Neural progenitor cell (in vitro differentiated cells): ENCODE data around the gene RNF40.

ENCODE experiments used
- EZH2 ChIP-seq: fragments of 200-600 bp; sonication (generic); IDR thresholded peaks from 2 replicates; pipeline ENCODE4 v1.6.1; 2017; ENCODE audit warnings: antibody characterized with exemption, mild to moderate bottlenecking, moderate library complexity
- EZH2phosphoT487 ChIP-seq: fragments of 200-600 bp; sonication (generic); IDR thresholded peaks from 2 replicates; pipeline ENCODE4 v1.6.1; 2017; ENCODE audit warnings: antibody characterized with exemption
- TF ChIP-seq, protein P1 (sequence below): fragments of 200-600 bp; sonication (generic); IDR thresholded peaks from 2 replicates; pipeline ENCODE4 v1.5.1; 2017; ENCODE audit warnings: antibody characterized with exemption, mild to moderate bottlenecking

DNA sequence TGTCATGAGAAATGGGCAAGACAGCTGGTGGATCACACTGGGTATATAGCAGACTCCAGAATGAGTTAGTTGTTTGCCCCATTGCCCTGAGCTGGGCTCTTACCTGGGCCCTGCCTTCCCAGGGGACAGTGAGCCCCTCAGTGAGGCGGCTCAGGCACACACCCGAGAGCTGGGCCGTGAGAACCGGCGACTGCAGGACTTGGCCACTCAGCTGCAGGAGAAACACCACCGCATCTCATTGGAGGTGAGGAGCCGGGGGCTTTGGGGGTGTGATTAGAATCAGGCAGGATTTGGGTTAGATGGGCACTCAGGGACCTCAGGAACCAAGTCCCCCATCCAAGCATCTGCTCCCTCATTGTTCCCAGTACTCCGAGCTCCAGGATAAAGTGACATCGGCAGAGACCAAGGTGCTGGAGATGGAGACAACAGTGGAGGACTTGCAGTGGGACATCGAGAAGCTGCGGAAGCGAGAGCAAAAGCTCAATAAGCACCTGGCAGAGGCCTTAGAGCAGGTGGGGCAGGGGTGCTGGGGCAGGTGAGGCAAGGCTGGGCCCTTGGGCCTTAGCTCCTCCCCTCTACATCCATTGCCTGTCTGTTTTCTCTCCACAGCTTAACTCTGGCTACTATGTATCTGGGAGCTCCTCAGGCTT, 2.8 kb downstream of the RNF40 start:
- TF ChIP-seq, protein P1, sequence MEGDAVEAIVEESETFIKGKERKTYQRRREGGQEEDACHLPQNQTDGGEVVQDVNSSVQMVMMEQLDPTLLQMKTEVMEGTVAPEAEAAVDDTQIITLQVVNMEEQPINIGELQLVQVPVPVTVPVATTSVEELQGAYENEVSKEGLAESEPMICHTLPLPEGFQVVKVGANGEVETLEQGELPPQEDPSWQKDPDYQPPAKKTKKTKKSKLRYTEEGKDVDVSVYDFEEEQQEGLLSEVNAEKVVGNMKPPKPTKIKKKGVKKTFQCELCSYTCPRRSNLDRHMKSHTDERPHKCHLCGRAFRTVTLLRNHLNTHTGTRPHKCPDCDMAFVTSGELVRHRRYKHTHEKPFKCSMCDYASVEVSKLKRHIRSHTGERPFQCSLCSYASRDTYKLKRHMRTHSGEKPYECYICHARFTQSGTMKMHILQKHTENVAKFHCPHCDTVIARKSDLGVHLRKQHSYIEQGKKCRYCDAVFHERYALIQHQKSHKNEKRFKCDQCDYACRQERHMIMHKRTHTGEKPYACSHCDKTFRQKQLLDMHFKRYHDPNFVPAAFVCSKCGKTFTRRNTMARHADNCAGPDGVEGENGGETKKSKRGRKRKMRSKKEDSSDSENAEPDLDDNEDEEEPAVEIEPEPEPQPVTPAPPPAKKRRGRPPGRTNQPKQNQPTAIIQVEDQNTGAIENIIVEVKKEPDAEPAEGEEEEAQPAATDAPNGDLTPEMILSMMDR = no peak
- TF ChIP-seq EZH2 (no peak), EZH2phosphoT487 (no peak)
